Keratinocyte (primary cell): ENCODE data around the gene PLCL1. TPM values are rescaled to one million over a fixed set of nuclear protein-coding genes. Genes with fewer than 3 reads are reported as not detected.

Experiments used
- DNase-seq: peaks from one replicate; pipeline ENCODE4 v3.0.0-alpha.2; 2011; ENCODE audit warnings: low read depth, missing footprints, low spot score
- FAIRE-seq: peaks from 2 replicates; lab custom pipeline; 2011; peaks lifted over from hg19 to GRCh38; lab: Jason Lieb, UNC
- H2AFZ ChIP-seq: 2 replicates; pipeline ENCODE4 v1.6.0; 2012; ENCODE audit warnings: low read length, control low read depth, inconsistent platforms; ENCODE audit not compliant: control insufficient read depth
- H3K27ac ChIP-seq: 2 replicates; pipeline ENCODE4 v1.5.1; 2011; ENCODE audit warnings: low read length; ENCODE audit not compliant: control insufficient read depth, insufficient read depth
- H3K27me3 ChIP-seq: 3 replicates; pipeline ENCODE4 v1.6.0; 2011; ENCODE audit warnings: low read length; ENCODE audit not compliant: control insufficient read depth, insufficient read depth; ENCODE audit errors: extremely low read depth
- H3K36me3 ChIP-seq, 2 experiments: 2 replicates in 1 of 2; 3 replicates in 1 of 2; pipeline ENCODE4 v1.5.1; 2011; ENCODE audit warnings: low read length in 2 of 2, mild to moderate bottlenecking in 1 of 2; ENCODE audit not compliant: control insufficient read depth in 2 of 2, insufficient read depth in 2 of 2; ENCODE audit errors: extremely low read depth in 1 of 2
- H3K4me1 ChIP-seq: 3 replicates; pipeline ENCODE4 v1.5.1; 2011; ENCODE audit warnings: low read length; ENCODE audit not compliant: control insufficient read depth, insufficient read depth; ENCODE audit errors: extremely low read depth
- H3K4me2 ChIP-seq: 3 replicates; pipeline ENCODE4 v1.6.0; 2011; ENCODE audit warnings: low read depth, low read length; ENCODE audit not compliant: control insufficient read depth, insufficient read depth; ENCODE audit errors: extremely low read depth
- H3K4me3 ChIP-seq, 3 experiments: fragments of 200-600 bp in 1 of 3; sonication (generic) in 1 of 3; 2 replicates in 2 of 3; 3 replicates in 1 of 3; pipeline ENCODE4 v1.5.1; 2011 to 2016; ENCODE audit warnings: low read length in 3 of 3, mild to moderate bottlenecking in 3 of 3, control low read depth in 2 of 3, inconsistent platforms in 1 of 3, low read depth in 1 of 3, mixed read lengths in 1 of 3, mixed run types in 1 of 3, moderate library complexity in 1 of 3; ENCODE audit not compliant: control insufficient read depth in 2 of 3, insufficient read depth in 2 of 3; ENCODE audit errors: extremely low read depth in 1 of 3
- H3K79me2 ChIP-seq: 2 replicates; pipeline ENCODE4 v1.6.0; 2012; ENCODE audit warnings: low read length; ENCODE audit not compliant: control insufficient read depth, insufficient read depth
- H3K9ac ChIP-seq: 3 replicates; pipeline ENCODE4 v1.6.0; 2011; ENCODE audit warnings: low read length; ENCODE audit not compliant: control insufficient read depth, insufficient read depth; ENCODE audit errors: extremely low read depth
- H3K9me1 ChIP-seq: 3 replicates; pipeline ENCODE4 v1.6.0; 2011; ENCODE audit warnings: low read length; ENCODE audit not compliant: control insufficient read depth, insufficient read depth; ENCODE audit errors: extremely low read depth
- H3K9me3 ChIP-seq: 2 replicates; pipeline ENCODE4 v1.5.1; 2012; ENCODE audit warnings: low read depth, low read length; ENCODE audit not compliant: control insufficient read depth
- H4K20me1 ChIP-seq: 3 replicates; pipeline ENCODE4 v1.6.0; 2011; ENCODE audit warnings: low read length; ENCODE audit not compliant: control insufficient read depth, insufficient read depth; ENCODE audit errors: extremely low read depth
- EZH2 ChIP-seq: IDR thresholded peaks from one replicate; pipeline ENCODE4 v1.6.1; 2012; ENCODE audit warnings: inconsistent platforms, mild to moderate bottlenecking, low read length, moderate library complexity
- dilution Hi-C: fragments of 300-500 bp; cut with MboI; formaldehyde crosslinking; loops from one replicate; pipeline ENCODE4 v1.7.0; 2020; ENCODE audit warnings: low sequenced_read_pairs; ENCODE audit not compliant: extremely low pct_ligation_motif_present
- polyA plus RNA-seq, 5 experiments: library from polyadenylated mRNA; depleted of rRNA in 3 of 5; stranded (reverse) in 3 of 5; stranded (forward) in 1 of 5; unstranded in 1 of 5; fragments of >200 nt; gene quantifications; 1 replicate in 1 of 5; 2 replicates in 3 of 5; 3 replicates in 1 of 5; pipeline versions ENCODE4 v1.2.1 to v1.2.3, GENCODE V29; 2011 to 2012; ENCODE audit warnings: missing spikeins in 2 of 5, low read depth in 1 of 5, low replicate concordance in 1 of 5
- TF ChIP-seq, protein P1 (sequence below), 3 experiments: IDR thresholded peaks in 1 of 3; conservative IDR thresholded peaks in 1 of 3; optimal IDR thresholded peaks in 1 of 3; 2 replicates in 2 of 3; 3 replicates in 1 of 3; pipeline versions ENCODE3 to v1.5.1; 2011; ENCODE audit warnings: low read length in 3 of 3, mild to moderate bottlenecking in 3 of 3, moderate library complexity in 2 of 3, control low read depth in 1 of 3, inconsistent platforms in 1 of 3; ENCODE audit not compliant: insufficient read depth in 2 of 3; ENCODE audit errors: extremely low read depth in 1 of 3

PLCL1 gene
- polyA plus RNA-seq, 1 donor (not counting 4 experiments of a cell fraction or from before 2014, with no cell fraction given): 0.01 TPM

- Histone ChIP-seq H3K27me3 (no peaks in the 10 kb centered on the region), H4K20me1 (no peaks in the 10 kb centered on the region), H3K27ac (no peak overlapping the region), H3K9me3 (no peaks in the 10 kb centered on the region), H3K4me1 (no peaks in the 10 kb centered on the region), H3K4me2 (no peak overlapping the region), H3K36me3 (no peaks in the 10 kb centered on the region), H2AFZ (no peak overlapping the region), H3K9ac (no peak overlapping the region), H3K9me1 (no peaks in the 10 kb centered on the region), H3K79me2 (no peaks in the 10 kb centered on the region), H3K4me3 (no peak overlapping the region)
- FAIRE-seq: no peak
- TF ChIP-seq, protein P1, sequence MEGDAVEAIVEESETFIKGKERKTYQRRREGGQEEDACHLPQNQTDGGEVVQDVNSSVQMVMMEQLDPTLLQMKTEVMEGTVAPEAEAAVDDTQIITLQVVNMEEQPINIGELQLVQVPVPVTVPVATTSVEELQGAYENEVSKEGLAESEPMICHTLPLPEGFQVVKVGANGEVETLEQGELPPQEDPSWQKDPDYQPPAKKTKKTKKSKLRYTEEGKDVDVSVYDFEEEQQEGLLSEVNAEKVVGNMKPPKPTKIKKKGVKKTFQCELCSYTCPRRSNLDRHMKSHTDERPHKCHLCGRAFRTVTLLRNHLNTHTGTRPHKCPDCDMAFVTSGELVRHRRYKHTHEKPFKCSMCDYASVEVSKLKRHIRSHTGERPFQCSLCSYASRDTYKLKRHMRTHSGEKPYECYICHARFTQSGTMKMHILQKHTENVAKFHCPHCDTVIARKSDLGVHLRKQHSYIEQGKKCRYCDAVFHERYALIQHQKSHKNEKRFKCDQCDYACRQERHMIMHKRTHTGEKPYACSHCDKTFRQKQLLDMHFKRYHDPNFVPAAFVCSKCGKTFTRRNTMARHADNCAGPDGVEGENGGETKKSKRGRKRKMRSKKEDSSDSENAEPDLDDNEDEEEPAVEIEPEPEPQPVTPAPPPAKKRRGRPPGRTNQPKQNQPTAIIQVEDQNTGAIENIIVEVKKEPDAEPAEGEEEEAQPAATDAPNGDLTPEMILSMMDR (optimal IDR thresholded peaks at IDR 0.05 in 1 of 3, IDR thresholded peaks at IDR 0.05 in 1 of 3, conservative IDR thresholded peaks at IDR 0.05 in 1 of 3; ENCODE audit: extremely low read depth in 1 of 3, insufficient read depth in 2 of 3, low read length in 3 of 3): no peak
- no peak for TF ChIP-seq EZH2
- no peak for DNase-seq
- dilution Hi-C loops: no loop called here
These were observed 108.7 kb downstream of the PLCL1 start for GRCh38 chr2:197913084-197913483.

DNA sequence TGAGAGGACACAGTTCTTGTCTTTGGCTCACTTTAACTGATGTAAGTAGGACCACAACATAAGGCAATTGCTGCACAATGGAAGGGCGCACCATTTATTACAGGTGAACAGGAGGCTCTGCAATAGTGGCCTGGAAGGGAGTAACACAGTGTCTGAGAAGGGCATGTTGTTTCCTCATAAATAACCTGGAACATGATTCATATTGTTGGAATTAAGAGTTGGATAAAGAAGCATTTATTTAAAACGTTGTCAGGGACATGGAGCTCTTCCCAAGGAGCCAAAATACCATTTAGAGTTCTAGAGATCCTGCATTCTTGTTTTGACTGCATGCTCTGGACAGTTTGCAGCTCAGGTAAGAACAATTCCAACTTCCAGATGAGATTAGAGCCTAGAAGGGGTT lies 110.4 kb downstream of the PLCL1 start:
- Histone ChIP-seq H4K20me1 (no peaks in the 10 kb centered on the region), H3K4me2 (no peak overlapping the region), H3K9me3 (no peaks in the 10 kb centered on the region), H3K9me1 (no peaks in the 10 kb centered on the region), H3K36me3 (no peaks in the 10 kb centered on the region), H3K4me3 (no peak overlapping the region), H3K27me3 (no peaks in the 10 kb centered on the region), H3K27ac (no peak overlapping the region), H2AFZ (no peak overlapping the region), H3K79me2 (no peaks in the 10 kb centered on the region), H3K4me1 (no peaks in the 10 kb centered on the region), H3K9ac (no peak overlapping the region)
- DNase-seq (no peak), FAIRE-seq (no peak)
- TF ChIP-seq, protein P1 (optimal IDR thresholded peaks at IDR 0.05 in 1 of 3, IDR thresholded peaks at IDR 0.05 in 1 of 3, conservative IDR thresholded peaks at IDR 0.05 in 1 of 3; ENCODE audit: extremely low read depth in 1 of 3, insufficient read depth in 2 of 3, low read length in 3 of 3): no peak
- TF ChIP-seq EZH2: no peak
- dilution Hi-C loops: no loop called here
